Epithelial cell of proximal tubule (primary cell): Measurements from ENCODE around the gene MCHR1. TPM values are rescaled to one million over a fixed set of nuclear protein-coding genes. Genes with fewer than 3 reads are reported as not detected.

Experiments used
- DNase-seq: peaks from one replicate; pipeline ENCODE4 v3.0.0-alpha.2; 2011; ENCODE audit warnings: low read depth
- H3K4me3 ChIP-seq: 2 replicates; pipeline ENCODE4 v1.5.1; 2011; ENCODE audit warnings: low read depth, mild to moderate bottlenecking, low read length
- CTCF ChIP-seq: conservative IDR thresholded peaks from 2 replicates; pipeline ENCODE4 v1.5.1; 2012; ENCODE audit warnings: low read depth, mild to moderate bottlenecking, low read length
- total RNA-seq: library from RNA; depleted of rRNA; stranded (reverse); fragments of >200 nt; gene quantifications from 2 replicates; pipeline ENCODE4 v1.2.3, GENCODE V29; 2015

The MCHR1 gene
- total RNA-seq, 1 donor from 2014 or later, result 0.23 TPM

GRCh38 chr22:40727964-40728615 lies 48.8 kb downstream of the MCHR1 start:
- H3K4me3 ChIP-seq, result no peak overlapping the region
- no peak for TF ChIP-seq CTCF
- no peak for DNase-seq

- no peak overlapping the region for H3K4me3 ChIP-seq
- TF ChIP-seq CTCF, result no peak
- no peak for DNase-seq
These were observed 49.5 kb downstream of the MCHR1 start for GRCh38 chr22:40728731-40729189.

GRCh38 chr22:40729284-40729683 lies 50.0 kb downstream of the MCHR1 start:
- no peak for TF ChIP-seq CTCF
- H3K4me3 ChIP-seq, result no peak overlapping the region
- no peak for DNase-seq

Other genes with a start within 250 kb of the MCHR1 start
- 32.7 and 52.1 TPM in 2 replicates for gene MRTFA, start 42.8 kb upstream of the MCHR1 start, total RNA-seq
- gene SLC25A17, start 139.9 kb downstream of the MCHR1 start, total RNA-seq, result 16.3 and 29.6 TPM in 2 replicates
- 126 and 159 TPM in 2 replicates for gene ST13, start 177.2 kb downstream of the MCHR1 start, total RNA-seq
- 7.1 and 9.1 TPM in 2 replicates for gene XPNPEP3, start 177.7 kb downstream of the MCHR1 start, total RNA-seq
- gene DNAJB7, start 182.6 kb downstream of the MCHR1 start, total RNA-seq, result not detected in 2 replicates